Type B pancreatic cell (in vitro differentiated cells): ENCODE measurements around the gene HLA-DQB2. TPM values are rescaled to one million over a fixed set of nuclear protein-coding genes. Genes with fewer than 3 reads are reported as not detected.

ENCODE experiments used
- DNase-seq: peaks from one replicate; pipeline ENCODE4 v3.0.0; 2021; ENCODE audit warnings: mixed read lengths; ENCODE audit not compliant: unreplicated experiment; ENCODE audit errors: extremely low spot score
- H3K27ac Mint-ChIP-seq: 2 replicates; pipeline ENCODE4 v1.8.0; 2021; ENCODE audit warnings: mild to moderate bottlenecking, mixed read lengths
- H3K27me3 Mint-ChIP-seq: 2 replicates; pipeline ENCODE4 v1.8.0; 2021; ENCODE audit warnings: mixed read lengths
- H3K36me3 Mint-ChIP-seq: 2 replicates; pipeline ENCODE4 v1.8.0; 2021; ENCODE audit warnings: mixed read lengths
- H3K4me1 Mint-ChIP-seq: one replicate; pipeline ENCODE4 v1.8.0; 2021; ENCODE audit warnings: mixed read lengths; ENCODE audit not compliant: unreplicated experiment
- H3K4me3 Mint-ChIP-seq: 2 replicates; pipeline ENCODE4 v1.8.0; 2021; ENCODE audit warnings: mild to moderate bottlenecking, mixed read lengths
- H3K9me3 Mint-ChIP-seq: 2 replicates; pipeline ENCODE4 v1.8.0; 2021; ENCODE audit warnings: mixed read lengths
- total RNA-seq: library from RNA; stranded (reverse); gene quantifications from 2 replicates; pipeline ENCODE4 v1.2.1, GENCODE V29; 2021; ENCODE audit warnings: low replicate concordance
- TF ChIP-seq, protein P1 (sequence below): fragments of 200-600 bp; sonication (generic); conservative IDR thresholded peaks from 2 replicates; pipeline ENCODE4 v1.5.0; 2021; ENCODE audit warnings: antibody characterized with exemption, mild to moderate bottlenecking

HLA-DQB2 gene
- total RNA-seq, 1 donor from 2014 or later: not detected

DNA sequence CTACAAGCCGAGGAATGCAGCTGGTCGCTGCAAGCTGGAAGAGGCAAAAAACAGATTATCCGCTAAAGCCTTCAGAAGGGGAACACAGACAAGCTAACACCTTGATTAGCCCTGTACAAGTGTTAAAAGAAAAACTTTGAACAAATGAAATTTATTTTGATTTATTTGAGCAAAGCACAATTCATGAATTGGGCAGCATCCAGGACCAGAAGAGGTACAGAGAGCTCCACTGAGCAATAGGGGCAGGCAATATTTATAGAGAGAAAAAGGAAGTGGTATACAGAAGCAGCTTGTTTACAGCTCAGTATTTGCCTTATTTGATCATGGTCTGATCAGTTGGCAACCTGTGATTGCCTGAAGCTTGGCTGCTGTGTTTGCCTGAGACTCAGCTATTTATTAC lies 35.8 kb upstream of the HLA-DQB2 start:
- no peaks in the 10 kb centered on the region for H3K4me1 Mint-ChIP-seq
- peaks cover 5% of the 10 kb centered on the region for H3K9me3 Mint-ChIP-seq
- TF ChIP-seq, protein P1, sequence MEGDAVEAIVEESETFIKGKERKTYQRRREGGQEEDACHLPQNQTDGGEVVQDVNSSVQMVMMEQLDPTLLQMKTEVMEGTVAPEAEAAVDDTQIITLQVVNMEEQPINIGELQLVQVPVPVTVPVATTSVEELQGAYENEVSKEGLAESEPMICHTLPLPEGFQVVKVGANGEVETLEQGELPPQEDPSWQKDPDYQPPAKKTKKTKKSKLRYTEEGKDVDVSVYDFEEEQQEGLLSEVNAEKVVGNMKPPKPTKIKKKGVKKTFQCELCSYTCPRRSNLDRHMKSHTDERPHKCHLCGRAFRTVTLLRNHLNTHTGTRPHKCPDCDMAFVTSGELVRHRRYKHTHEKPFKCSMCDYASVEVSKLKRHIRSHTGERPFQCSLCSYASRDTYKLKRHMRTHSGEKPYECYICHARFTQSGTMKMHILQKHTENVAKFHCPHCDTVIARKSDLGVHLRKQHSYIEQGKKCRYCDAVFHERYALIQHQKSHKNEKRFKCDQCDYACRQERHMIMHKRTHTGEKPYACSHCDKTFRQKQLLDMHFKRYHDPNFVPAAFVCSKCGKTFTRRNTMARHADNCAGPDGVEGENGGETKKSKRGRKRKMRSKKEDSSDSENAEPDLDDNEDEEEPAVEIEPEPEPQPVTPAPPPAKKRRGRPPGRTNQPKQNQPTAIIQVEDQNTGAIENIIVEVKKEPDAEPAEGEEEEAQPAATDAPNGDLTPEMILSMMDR: no peak
- DNase-seq: no peak
- H3K36me3 Mint-ChIP-seq: no peaks in the 10 kb centered on the region
- H3K27ac Mint-ChIP-seq: no peak overlapping the region
- H3K27me3 Mint-ChIP-seq: peaks cover 84% of the 10 kb centered on the region
- no peak overlapping the region for H3K4me3 Mint-ChIP-seq

DNA sequence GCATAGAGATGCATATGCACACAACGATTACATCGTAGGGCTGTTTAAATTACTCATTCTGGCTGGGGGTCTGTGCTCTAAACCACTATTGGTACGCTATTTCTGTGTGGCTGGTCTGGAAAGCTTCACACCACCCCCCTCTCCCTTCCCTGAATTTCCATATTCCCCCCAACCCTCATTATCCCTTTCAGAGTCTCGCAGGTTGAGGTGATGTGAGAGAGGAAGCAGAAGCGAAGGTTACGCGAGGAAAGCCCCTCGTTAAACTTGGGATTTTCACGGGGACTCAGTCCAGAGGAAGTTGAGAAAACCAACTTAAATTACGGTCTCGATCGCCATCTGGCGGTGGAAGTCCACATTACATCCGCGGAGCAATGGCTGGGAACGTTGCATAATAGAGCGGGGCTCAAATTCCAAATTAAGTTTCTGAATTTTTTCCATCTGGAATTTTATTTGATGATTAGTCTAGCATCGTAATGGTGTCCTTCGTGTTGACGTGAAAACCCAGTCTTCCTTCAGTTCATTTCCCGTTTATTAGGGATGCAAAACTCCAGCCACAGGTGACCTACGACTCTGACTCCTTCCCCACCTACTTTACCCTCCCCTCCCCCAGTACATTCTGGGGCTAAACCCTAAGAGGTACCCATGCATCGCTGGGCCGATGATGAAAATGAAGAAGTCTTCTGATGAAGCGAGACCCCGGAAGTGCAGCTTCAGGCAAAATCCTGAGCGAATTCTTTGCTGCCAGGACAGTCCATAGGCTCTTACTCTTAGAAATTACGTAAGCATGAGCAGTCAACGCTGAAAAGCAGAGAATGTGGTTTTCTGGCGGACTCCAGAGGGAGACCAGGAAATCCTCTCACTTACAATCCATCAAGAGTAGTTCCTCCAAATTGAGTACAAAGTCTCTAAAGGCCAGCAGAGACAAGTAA lies 33.8 kb upstream of the HLA-DQB2 start:
- TF ChIP-seq, protein P1: peak; percentile 92

DNA sequence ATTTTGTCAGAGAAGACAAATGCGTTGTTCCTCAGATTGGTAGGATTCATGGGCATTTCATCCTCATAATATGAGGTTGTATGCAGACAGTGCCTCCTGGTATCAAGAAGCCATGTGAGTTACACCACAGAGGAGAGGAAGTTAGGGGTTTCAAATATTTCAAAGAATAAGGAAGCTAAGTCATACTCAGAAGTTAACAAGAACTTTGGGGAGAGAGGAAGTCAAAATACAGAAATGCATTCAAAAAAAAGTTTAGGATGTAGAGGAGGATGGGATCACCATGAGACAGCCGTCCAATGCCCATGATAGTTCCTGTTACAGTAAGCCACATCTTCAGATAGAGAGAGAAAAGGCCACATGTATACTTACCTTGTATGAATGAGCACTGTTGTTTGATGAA lies 31.2 kb upstream of the HLA-DQB2 start:
- Mint-ChIP-seq H3K4me1 (no peaks in the 10 kb centered on the region), H3K4me3 (no peak overlapping the region)

More for the DNA sequence above, 33.8 kb upstream of the HLA-DQB2 start:
- Mint-ChIP-seq H3K4me1 (no peaks in the 10 kb centered on the region), H3K36me3 (no peaks in the 10 kb centered on the region), H3K27me3 (peaks cover 84% of the 10 kb centered on the region), H3K9me3 (peaks cover 5% of the 10 kb centered on the region), H3K27ac (no peak overlapping the region), H3K4me3 (peak overlapping the region; percentile 81)
- peak; percentile 80 for DNase-seq

DNA sequence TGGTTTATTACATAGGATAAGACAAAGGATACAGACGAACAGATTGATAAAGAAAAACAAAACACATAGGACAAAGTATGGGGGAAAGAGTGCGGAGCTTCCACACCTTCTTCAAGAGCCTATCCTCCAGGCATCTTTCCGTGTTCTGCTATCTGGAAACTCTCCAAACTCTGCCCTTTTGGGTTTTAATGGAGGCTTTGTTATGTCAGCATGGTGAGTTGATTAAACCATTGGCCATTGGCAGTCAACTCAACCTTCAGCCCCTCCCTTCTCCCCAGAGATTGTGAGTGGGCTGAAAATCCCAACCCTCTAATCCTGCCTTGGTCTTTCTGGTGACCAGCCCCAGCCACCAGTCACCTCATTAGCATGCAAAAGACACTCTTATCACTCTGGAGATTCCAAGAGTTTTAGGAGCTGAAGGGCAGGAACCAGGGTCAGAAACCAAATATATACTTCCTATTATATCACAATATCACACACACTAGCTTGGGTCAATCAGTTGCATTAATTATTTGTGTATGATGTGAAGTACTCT lies 29.6 kb upstream of the HLA-DQB2 start:
- TF ChIP-seq, protein P1: no peak
- Mint-ChIP-seq H3K36me3 (no peaks in the 10 kb centered on the region), H3K4me1 (no peaks in the 10 kb centered on the region), H3K4me3 (no peak overlapping the region), H3K9me3 (no peaks in the 10 kb centered on the region), H3K27ac (no peak overlapping the region), H3K27me3 (peaks cover 85% of the 10 kb centered on the region)
- DNase-seq: no peak

More for the DNA sequence above, 31.2 kb upstream of the HLA-DQB2 start:
- TF ChIP-seq, protein P1: no peak
- H3K9me3 Mint-ChIP-seq: peaks cover 5% of the 10 kb centered on the region
- no peak overlapping the region for H3K27ac Mint-ChIP-seq
- H3K36me3 Mint-ChIP-seq: no peaks in the 10 kb centered on the region
- DNase-seq: no peak
- peaks cover 89% of the 10 kb centered on the region for H3K27me3 Mint-ChIP-seq

DNA sequence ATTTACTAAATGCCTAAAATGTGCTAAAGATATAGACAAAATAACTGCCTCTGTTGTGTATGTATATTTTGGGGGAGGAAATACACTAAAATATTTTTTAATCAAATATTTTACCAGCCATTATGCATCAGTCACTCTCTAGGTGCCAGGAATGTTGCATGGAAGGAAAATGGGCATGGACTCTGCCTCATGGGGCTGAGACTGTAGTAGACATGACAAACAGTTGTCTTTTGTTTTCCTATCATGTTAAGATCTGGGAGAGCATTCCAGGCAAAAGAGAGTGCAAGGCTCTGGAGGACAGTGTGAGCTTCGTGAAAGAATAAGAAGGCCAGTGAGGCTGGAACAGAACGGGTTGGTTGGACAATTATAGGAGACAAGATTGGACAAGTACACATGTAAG lies 27.0 kb upstream of the HLA-DQB2 start:
- Mint-ChIP-seq H3K27ac (no peak overlapping the region), H3K4me3 (no peak overlapping the region), H3K9me3 (no peaks in the 10 kb centered on the region), H3K27me3 (peaks cover 82% of the 10 kb centered on the region), H3K4me1 (no peaks in the 10 kb centered on the region), H3K36me3 (no peaks in the 10 kb centered on the region)
- no peak for DNase-seq
- TF ChIP-seq, protein P1: no peak
